HG03103 (cell line): ENCODE data around the gene ZSWIM5.
"Not testable (repeated sequence)": the region's sequence is repeated elsewhere in the genome, so short reads cannot be mapped to it uniquely, and the experiment has no call there.

ENCODE experiments used
- ATAC-seq: cut with Tn5 transposase; IDR thresholded peaks from one replicate; pipeline ENCODE4 v1.9.1; 2021; ENCODE audit warnings: low read depth; ENCODE audit not compliant: unreplicated experiment

The ZSWIM5 gene

DNA sequence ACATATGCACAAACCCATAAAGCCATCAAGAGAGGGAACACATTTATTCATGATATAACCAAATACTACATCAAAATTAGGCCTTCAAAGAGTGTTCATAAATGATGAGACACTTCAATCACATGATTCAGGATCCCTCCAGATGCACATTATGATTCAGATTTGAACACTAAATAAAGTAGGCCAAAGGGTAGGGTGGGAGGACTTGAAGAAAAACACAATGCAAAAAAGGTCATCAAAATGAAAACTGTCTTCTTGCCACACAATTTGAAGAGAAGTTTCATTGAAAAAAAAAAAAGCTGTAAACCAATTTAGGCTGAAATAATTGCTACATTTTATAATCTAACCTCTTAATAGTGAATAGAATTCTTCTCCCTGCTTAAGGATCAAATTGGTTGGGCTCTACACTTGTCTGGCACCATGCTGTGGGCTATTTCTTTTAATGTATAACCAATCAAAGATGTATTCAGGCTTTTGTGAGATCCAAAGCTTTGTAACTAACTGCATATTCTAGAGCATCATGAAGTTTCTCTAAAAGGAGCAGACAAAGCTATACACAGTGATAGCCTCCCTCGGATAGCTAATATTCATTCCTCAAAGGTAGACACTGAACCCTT, 58.1 kb downstream of the ZSWIM5 start:
- ATAC-seq = no peak

- no peak for ATAC-seq
Observed at GRCh38 chr1:45146833-45147232, 59.6 kb downstream of the ZSWIM5 start.

GRCh38 chr1:45141247-45142003, 65.0 kb downstream of the ZSWIM5 start:
- ATAC-seq = no peak

GRCh38 chr1:45136984-45137383, 69.4 kb downstream of the ZSWIM5 start:
- ATAC-seq = no peak

GRCh38 chr1:45135316-45135715, 71.1 kb downstream of the ZSWIM5 start:
- ATAC-seq = no peak

- no peak for ATAC-seq
Observed at GRCh38 chr1:45134461-45134873, 71.9 kb downstream of the ZSWIM5 start.

GRCh38 chr1:45132719-45133118, 73.7 kb downstream of the ZSWIM5 start:
- not testable (repeated sequence) for ATAC-seq

GRCh38 chr1:45123358-45123757, 83.0 kb downstream of the ZSWIM5 start:
- ATAC-seq = no peak

- no peak for ATAC-seq
Observed at GRCh38 chr1:45122724-45123123, 83.7 kb downstream of the ZSWIM5 start.

- no peak for ATAC-seq
Observed at GRCh38 chr1:45117766-45118165, 88.6 kb downstream of the ZSWIM5 start.

DNA sequence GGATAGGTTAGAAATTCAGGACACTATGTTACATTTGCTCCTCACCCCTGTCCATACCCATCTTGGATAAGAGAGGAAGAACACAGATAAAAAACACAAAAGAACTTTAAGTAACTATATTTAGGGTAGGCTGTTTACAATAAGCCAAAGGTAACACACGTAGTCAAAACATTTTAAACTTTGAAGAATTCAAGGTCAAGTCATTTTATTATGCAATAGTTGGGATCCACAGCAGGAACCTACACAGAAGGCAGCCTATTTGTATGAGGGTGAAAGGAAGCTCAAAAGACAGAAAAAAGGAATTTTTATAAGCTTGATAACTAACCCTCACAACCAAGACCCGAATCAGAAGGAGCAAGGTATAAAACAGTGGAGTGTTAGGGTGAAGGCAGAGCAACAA, 89.6 kb downstream of the ZSWIM5 start:
- ATAC-seq = no peak

DNA sequence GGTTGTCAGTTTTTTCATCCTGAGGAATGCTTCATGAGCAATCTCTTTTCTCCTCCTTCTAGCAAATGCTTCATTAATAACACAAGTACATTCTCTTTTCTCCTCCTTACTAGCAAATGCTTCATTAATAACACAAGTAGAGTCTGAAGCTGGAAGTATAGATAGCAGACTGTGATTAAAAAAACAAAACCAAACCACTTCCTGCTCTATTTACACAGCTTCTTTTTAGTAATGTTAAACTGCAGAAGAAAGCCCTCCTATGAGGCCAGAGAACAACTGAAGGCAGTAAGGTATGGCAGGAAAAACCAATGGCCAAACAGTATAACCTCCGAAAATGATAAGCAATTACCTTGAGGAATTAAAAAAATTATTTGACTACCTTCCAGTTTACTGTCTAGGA, 90.1 kb downstream of the ZSWIM5 start:
- no peak for ATAC-seq

GRCh38 chr1:45115198-45115597, 91.2 kb downstream of the ZSWIM5 start:
- ATAC-seq = not testable (repeated sequence)

GRCh38 chr1:45112661-45113060, 93.7 kb downstream of the ZSWIM5 start:
- ATAC-seq = no peak

- no peak for ATAC-seq
Observed at GRCh38 chr1:45111239-45111638, 95.2 kb downstream of the ZSWIM5 start.

DNA sequence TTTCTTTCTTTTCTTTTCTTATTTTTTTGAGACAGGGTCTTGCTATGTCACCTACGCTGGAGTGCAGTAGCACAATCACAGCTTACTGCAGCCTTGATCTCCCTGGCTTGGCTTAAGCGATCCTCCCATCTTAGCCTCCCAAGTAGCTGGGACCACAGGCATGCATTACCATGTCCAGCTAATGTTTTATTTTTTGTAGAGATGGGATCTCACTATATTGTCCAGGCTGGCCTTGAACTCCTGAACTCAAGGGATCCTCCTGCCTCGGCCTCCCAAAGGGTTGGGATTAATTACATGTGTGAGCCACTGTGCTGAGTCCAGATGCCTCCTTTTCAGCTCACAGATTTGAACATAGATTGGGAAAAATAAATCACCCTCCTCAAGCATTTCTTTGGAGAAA, 98.6 kb downstream of the ZSWIM5 start:
- no peak for ATAC-seq

DNA sequence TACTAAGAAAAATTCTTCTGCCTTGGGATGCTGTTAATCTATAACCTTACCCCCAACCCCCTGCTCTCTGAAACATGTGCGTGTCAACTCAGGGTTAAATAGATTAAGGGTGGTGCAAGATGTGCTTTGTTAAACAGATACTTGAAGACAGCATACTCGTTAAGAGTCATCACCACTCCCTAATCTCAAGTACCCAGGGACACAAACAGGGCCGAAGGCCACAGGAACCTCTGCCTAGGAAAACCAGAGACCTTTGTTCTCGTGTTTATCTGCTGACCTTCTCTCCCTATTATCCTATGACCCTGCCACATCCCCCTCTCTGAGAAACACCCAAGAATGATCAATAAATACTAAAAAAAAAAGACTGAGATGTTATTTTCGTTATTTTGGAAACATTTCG, 99.5 kb downstream of the ZSWIM5 start:
- ATAC-seq = not testable (repeated sequence)

DNA sequence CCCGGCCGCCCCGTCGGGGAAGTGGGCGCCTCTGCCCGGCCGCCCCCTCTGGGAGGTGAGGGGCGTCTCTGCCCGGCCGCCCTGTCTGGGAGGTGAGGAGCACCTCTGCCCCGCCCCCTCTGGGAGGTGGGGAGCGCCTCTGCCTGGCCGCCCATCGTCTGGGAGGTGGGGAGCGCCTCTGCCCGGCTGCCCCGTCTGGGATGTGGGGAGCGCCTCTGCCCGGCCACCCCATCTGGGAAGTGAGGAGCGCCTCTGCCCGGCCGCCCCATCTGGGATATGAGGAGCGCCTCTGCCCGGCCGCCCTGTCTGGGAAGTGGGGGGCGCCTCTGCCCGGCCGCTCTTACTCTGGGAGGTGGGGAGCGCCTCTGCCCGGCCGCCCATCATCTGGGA, 100.3 kb downstream of the ZSWIM5 start:
- ATAC-seq = not testable (repeated sequence)

DNA sequence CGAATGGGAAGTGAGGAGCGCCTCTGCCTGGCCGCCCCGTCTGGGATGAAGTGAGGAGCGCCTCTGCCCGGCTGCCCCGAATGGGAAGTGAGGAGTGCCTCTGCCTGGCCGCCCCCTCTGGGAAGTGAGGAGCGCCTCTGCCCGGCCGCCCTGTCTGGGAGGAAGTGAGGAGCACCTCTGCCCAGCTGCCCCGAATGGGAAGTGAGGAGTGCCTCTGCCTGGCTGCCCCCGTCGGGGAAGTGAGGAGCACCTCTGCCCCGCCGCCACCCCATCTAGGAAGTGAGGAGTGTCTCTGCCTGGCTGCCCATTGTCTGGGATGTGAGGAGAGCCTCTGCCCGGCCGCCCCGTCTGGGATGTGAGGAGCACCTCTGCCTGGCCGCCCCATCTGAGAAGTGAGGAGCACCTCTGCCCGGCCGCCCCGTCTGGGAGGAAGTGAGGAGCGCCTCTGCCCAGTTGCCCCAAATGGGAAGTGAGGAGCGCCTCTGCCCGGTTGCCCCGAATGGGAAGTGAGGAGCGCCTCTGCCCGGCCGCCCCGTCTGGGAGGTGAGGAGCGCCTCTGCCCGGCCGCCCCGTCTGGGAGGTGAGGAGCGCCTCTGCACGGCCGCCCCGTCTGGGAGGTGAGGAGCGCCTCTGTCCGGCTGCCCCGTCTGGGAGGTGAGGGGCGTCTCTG, 100.8 kb downstream of the ZSWIM5 start:
- not testable (repeated sequence) for ATAC-seq

DNA sequence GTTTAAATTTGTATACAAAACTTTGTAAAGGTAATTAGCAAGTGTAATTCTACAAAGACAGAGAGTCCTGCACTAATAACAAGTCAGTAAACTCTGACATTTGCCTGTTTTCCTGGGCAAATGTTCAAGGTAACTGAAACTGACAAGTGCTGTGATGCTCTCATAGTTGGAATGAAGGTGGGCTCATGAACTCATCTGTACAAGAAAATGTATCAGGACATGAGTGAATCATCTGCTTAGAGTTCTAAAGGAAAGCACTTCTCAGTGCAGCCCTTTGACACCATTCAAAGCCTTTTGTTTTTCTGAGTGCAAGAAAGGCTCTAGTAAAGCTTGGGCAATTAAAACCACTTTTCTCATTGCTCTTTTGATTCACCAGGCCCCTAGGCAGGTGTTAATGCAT, 102.9 kb downstream of the ZSWIM5 start:
- ATAC-seq = no peak

DNA sequence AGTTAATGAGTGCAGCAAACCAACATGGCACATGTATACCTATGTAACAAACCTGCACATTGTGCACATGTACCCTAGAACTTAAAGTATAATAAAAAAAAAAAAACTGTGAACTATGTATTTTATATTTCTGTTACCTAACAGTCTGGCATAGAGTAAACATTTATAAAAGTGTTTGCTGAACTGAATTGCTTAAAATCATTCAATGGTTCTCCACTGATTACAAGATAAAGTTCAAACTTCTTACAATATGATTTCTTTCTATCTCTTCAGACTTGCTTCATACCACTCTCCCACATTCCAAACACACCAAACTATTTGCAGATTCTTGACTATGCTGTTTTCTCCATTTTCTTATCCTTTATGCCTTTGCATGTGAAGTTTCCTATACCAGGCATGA, 104.5 kb downstream of the ZSWIM5 start:
- no peak for ATAC-seq

GRCh38 chr1:45101528-45101927, 104.9 kb downstream of the ZSWIM5 start:
- ATAC-seq = not testable (repeated sequence)
